Endothelial cell of umbilical vein (primary cell): Measurements from ENCODE around the gene KLHL41. TPM values are rescaled to one million over a fixed set of nuclear protein-coding genes. Genes with fewer than 3 reads are reported as not detected.

Experiments used
- BruUV-seq: library from RNA; stranded (reverse); fragments of 400-500 nt; replicated peaks from 2 replicates; lab custom pipeline; 2021; lab: Mats Ljungman, UMichigan
- CTCF ChIA-PET: fragments of 300-600, 350-600 bp; sonication (Branson Sonifier 250); formaldehyde crosslinking; loops from one replicate; lab custom pipeline; 2021; ENCODE audit warnings: antibody characterized with exemption, inconsistent platforms; lab: Charles Lee
- POLR2A ChIA-PET: fragments of 300-600, 350-600 bp; sonication (Branson Sonifier 250); formaldehyde crosslinking; loops from one replicate; lab custom pipeline; 2021; ENCODE audit warnings: antibody characterized with exemption, inconsistent platforms; lab: Charles Lee
- DNase-seq: peaks from one replicate; pipeline ENCODE4 v3.0.0-alpha.2; 2011; ENCODE audit warnings: low read depth, low spot score
- FAIRE-seq: peaks from 2 replicates; lab custom pipeline; 2011; peaks lifted over from hg19 to GRCh38; lab: Jason Lieb, UNC
- H2AFZ ChIP-seq: 2 replicates; pipeline ENCODE4 v1.6.0; 2012; ENCODE audit warnings: low read depth, low read length, control low read depth, inconsistent platforms
- H3K27ac ChIP-seq: 2 replicates; pipeline ENCODE4 v1.5.1; 2011; ENCODE audit warnings: low read depth, mild to moderate bottlenecking, control low read depth, low read length, moderate library complexity; ENCODE audit not compliant: insufficient read depth
- H3K27me3 ChIP-seq, 2 experiments: 2 replicates each; pipeline versions ENCODE4 v1.6.0 to v1.6.1; 2011; ENCODE audit warnings: low read length in 2 of 2, mixed read lengths in 1 of 2; ENCODE audit not compliant: control insufficient read depth in 2 of 2, insufficient read depth in 2 of 2
- H3K36me3 ChIP-seq, 2 experiments: 2 replicates in 1 of 2; 3 replicates in 1 of 2; pipeline ENCODE4 v1.5.1; 2011; ENCODE audit warnings: low read length in 2 of 2, mild to moderate bottlenecking in 1 of 2, moderate library complexity in 1 of 2; ENCODE audit not compliant: control insufficient read depth in 2 of 2, insufficient read depth in 2 of 2; ENCODE audit errors: extremely low read depth in 1 of 2
- H3K4me1 ChIP-seq: 3 replicates; pipeline ENCODE4 v1.5.1; 2011; ENCODE audit warnings: mild to moderate bottlenecking, low read length; ENCODE audit not compliant: control insufficient read depth, insufficient read depth; ENCODE audit errors: extremely low read depth
- H3K4me2 ChIP-seq: 2 replicates; pipeline ENCODE4 v1.6.1; 2011; ENCODE audit warnings: low read length, control low read depth, mixed read lengths; ENCODE audit not compliant: insufficient read depth
- H3K4me3 ChIP-seq, 3 experiments: fragments of 200-600 bp in 1 of 3; sonication (generic), shearing (Covaris generic) in 1 of 3; replicated peaks in 1 of 3; 2 replicates each; pipeline ENCODE4 v1.5.1; 2011 to 2016; ENCODE audit warnings: control low read depth in 3 of 3, low read length in 3 of 3, mild to moderate bottlenecking in 2 of 3, inconsistent platforms in 1 of 3, low read depth in 1 of 3, moderate library complexity in 1 of 3; ENCODE audit not compliant: insufficient read depth in 1 of 3
- H3K79me2 ChIP-seq: 2 replicates; pipeline ENCODE4 v1.6.0; 2012; ENCODE audit warnings: low read length, inconsistent platforms; ENCODE audit not compliant: control insufficient read depth, insufficient read depth
- H3K9ac ChIP-seq: replicated peaks from 2 replicates; pipeline ENCODE3; 2011; ENCODE audit warnings: low read length, control low read depth; ENCODE audit not compliant: insufficient read depth; ENCODE audit errors: extremely low read depth
- H3K9me1 ChIP-seq: replicated peaks from 3 replicates; pipeline ENCODE4 v1.6.0; 2011; ENCODE audit warnings: mild to moderate bottlenecking, low read length; ENCODE audit not compliant: control insufficient read depth, insufficient read depth; ENCODE audit errors: extremely low read depth
- H3K9me3 ChIP-seq: replicated peaks from 2 replicates; pipeline ENCODE4 v1.5.1; 2012; ENCODE audit warnings: low read length, inconsistent platforms; ENCODE audit not compliant: control insufficient read depth, insufficient read depth
- H4K20me1 ChIP-seq: replicated peaks from 2 replicates; pipeline ENCODE3; 2011; ENCODE audit warnings: mild to moderate bottlenecking, low read length; ENCODE audit not compliant: control insufficient read depth, insufficient read depth; ENCODE audit errors: extremely low read depth
- CTCF ChIP-seq, 2 donors: IDR thresholded peaks; 1 replicate in 1 of 2; 2 replicates in 1 of 2; pipeline ENCODE4 v1.5.1; 2011; ENCODE audit warnings: low read length in 2 of 2, mild to moderate bottlenecking in 2 of 2, moderate library complexity in 2 of 2, control low read depth in 1 of 2, inconsistent platforms in 1 of 2, low read depth in 1 of 2; ENCODE audit not compliant: insufficient read depth in 1 of 2; ENCODE audit errors: extremely low read depth in 1 of 2
- EZH2 ChIP-seq: IDR thresholded peaks from 2 replicates; pipeline ENCODE4 v1.6.1; 2012; ENCODE audit warnings: borderline replicate concordance, low read depth, mild to moderate bottlenecking, moderate library complexity, low read length, inconsistent platforms; ENCODE audit not compliant: severe bottlenecking
- FOS ChIP-seq: IDR thresholded peaks from 2 replicates; pipeline ENCODE4 v1.6.1; 2011; ENCODE audit warnings: mild to moderate bottlenecking, low read length, moderate library complexity, borderline replicate concordance; ENCODE audit not compliant: insufficient read depth
- GATA2 ChIP-seq: IDR thresholded peaks from 2 replicates; pipeline ENCODE4 v1.7.0; 2011; ENCODE audit warnings: low read depth, mild to moderate bottlenecking, moderate library complexity, mixed read lengths, low read length; ENCODE audit not compliant: insufficient read length, insufficient read depth
- JUN ChIP-seq: IDR thresholded peaks from 2 replicates; pipeline ENCODE4 v1.6.1; 2011; ENCODE audit warnings: borderline replicate concordance, low read depth; ENCODE audit not compliant: insufficient read length, insufficient read depth
- MAX ChIP-seq: IDR thresholded peaks from 2 replicates; pipeline ENCODE4 v1.6.1; 2011; ENCODE audit not compliant: insufficient read depth, insufficient read length
- MYC ChIP-seq: IDR thresholded peaks from one replicate; pipeline ENCODE4 v1.6.1; 2011; ENCODE audit warnings: mild to moderate bottlenecking, low read depth, low read length
- POLR2A ChIP-seq: IDR thresholded peaks from 2 replicates; pipeline ENCODE4 v1.6.1; 2012; ENCODE audit warnings: low read depth, mild to moderate bottlenecking, control low read depth, low read length
- POLR2AphosphoS5 ChIP-seq: IDR thresholded peaks from 2 replicates; pipeline ENCODE4 v1.6.1; 2012; ENCODE audit warnings: low read depth, mild to moderate bottlenecking, control low read depth, low read length, moderate library complexity; ENCODE audit not compliant: insufficient read depth
- dilution Hi-C: fragments of 300-500 bp; cut with MboI; formaldehyde crosslinking; loops from one replicate; pipeline ENCODE4 v1.15.0; 2019; ENCODE audit warnings: low sequenced_read_pairs; ENCODE audit not compliant: extremely low pct_ligation_motif_present
- intact Hi-C: fragments of 100-400 bp; cut with micrococcal nuclease; formaldehyde crosslinking; loops from one replicate; pipeline ENCODE4 v1.10.0; 2022
- polyA plus RNA-seq, 4 experiments: library from polyadenylated mRNA; depleted of rRNA in 3 of 4; stranded (reverse) in 3 of 4; unstranded in 1 of 4; fragments of >200 nt; gene quantifications; 2 replicates each; pipeline versions ENCODE4 v1.2.1 to v1.2.3, GENCODE V29; 2011 to 2012; ENCODE audit warnings: missing spikeins in 1 of 4
- total RNA-seq: library from RNA; stranded (reverse); gene quantifications from 2 replicates; pipeline ENCODE4 v1.2.3, GENCODE V29; 2021

The KLHL41 gene
- total and polyA plus RNA-seq, 2 donors (not counting 3 experiments of a cell fraction or from before 2014, with no cell fraction given) = 0.08 to 0.73 TPM

DNA sequence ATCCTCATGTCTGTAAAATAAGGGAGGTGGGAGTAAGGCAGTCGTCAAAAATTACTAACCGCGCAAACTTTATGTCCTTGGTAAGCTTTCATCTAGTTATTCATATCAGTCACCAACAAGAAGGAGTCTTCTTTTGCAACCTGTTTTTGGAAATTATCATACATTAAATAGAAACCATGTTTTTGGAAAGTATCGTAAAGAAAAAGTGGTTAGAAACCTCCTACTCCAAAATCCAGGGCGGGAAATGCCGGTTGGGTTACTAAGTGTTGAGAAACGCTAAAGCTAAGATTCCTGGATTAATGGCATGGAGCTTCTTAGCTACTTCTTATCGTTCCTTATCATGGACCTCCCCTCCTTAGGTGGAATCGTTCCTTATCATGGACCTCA is 29.4 kb upstream of the KLHL41 start:
- DNase-seq (no peak), FAIRE-seq (no peak)
- Histone ChIP-seq H3K79me2 (no peaks in the 10 kb centered on the region), H3K4me1 (peaks cover 17% of the 10 kb centered on the region), H3K4me2 (peak overlapping the region; percentile 92), H2AFZ (peak overlapping the region; percentile 75), H3K9me1 (no peaks in the 10 kb centered on the region), H3K9me3 (no peaks in the 10 kb centered on the region), H4K20me1 (no peaks in the 10 kb centered on the region), H3K9ac (peak overlapping the region; percentile 73), H3K27me3 (no peaks in the 10 kb centered on the region), H3K4me3 (peak overlapping the region; percentile 47 to 82 (median 70)), H3K27ac (no peak overlapping the region), H3K36me3 (peaks cover 0 to 4% of the 10 kb centered on the region in 2 experiments)
- ChIA-PET POLR2A (no interaction called here), CTCF (interaction anchor here (0.8 to 3.4 kb wide), 9 partner anchors 9 to 348 kb away, joined by 3 to 21 read pairs (median 6); partner anchors contain the start of gene FASTKD1)
- dilution Hi-C loops (no loop called here), intact Hi-C loops (no loop called here)
- BruUV-seq = no TSS peak
- no peak for TF ChIP-seq EZH2
- no peak for TF ChIP-seq CTCF (IDR thresholded peaks at IDR 0.05; ENCODE audit: extremely low read depth in 1 of 2, insufficient read depth in 1 of 2, low read depth in 1 of 2, low read length in 2 of 2)
- no peak for TF ChIP-seq GATA2
- no peak for TF ChIP-seq POLR2A
- no peak for TF ChIP-seq MAX
- TF ChIP-seq MYC = no peak
- no peak for TF ChIP-seq FOS
- no peak for TF ChIP-seq JUN
- TF ChIP-seq POLR2AphosphoS5 = no peak
